OCI-LY7 (cell line): ENCODE measurements around the gene UBE4A. TPM values are rescaled to one million over a fixed set of nuclear protein-coding genes. Genes with fewer than 3 reads are reported as not detected.

Experiments
- BruUV-seq: library from RNA; stranded (reverse); fragments of 400-500 nt; replicated peaks from 2 replicates; lab custom pipeline; 2021; lab: Mats Ljungman, UMichigan
- CTCF ChIA-PET: fragments of 300-600 bp; sonication (Branson Sonifier 250); formaldehyde crosslinking; loops from one replicate; lab custom pipeline; 2022; ENCODE audit warnings: antibody characterized with exemption; ENCODE audit not compliant: unreplicated experiment; lab: Charles Lee
- POLR2A ChIA-PET: fragments of 300-600 bp; sonication (Branson Sonifier 250); formaldehyde crosslinking; loops from one replicate; lab custom pipeline; 2022; ENCODE audit warnings: antibody characterized with exemption; lab: Charles Lee
- DNase-seq: peaks from one replicate; pipeline ENCODE4 v3.0.0-alpha.2; 2015; ENCODE audit warnings: low spot score
- H2AFZ ChIP-seq: fragments of 200-600 bp; sonication (generic), shearing (Covaris generic); 2 replicates; pipeline ENCODE4 v1.6.1; 2014; ENCODE audit warnings: mild to moderate bottlenecking, antibody characterized with exemption, low read length, moderate library complexity
- H3K27ac ChIP-seq: fragments of 200-600 bp; sonication (generic); 2 replicates; pipeline ENCODE4 v1.5.1; 2014; ENCODE audit warnings: mixed run types, low read depth, mild to moderate bottlenecking, moderate library complexity, low read length, inconsistent platforms; ENCODE audit not compliant: poor library complexity, severe bottlenecking
- H3K36me3 ChIP-seq: fragments of 200-600 bp; sonication (generic); 2 replicates; pipeline ENCODE4 v1.6.1; 2014; ENCODE audit warnings: mild to moderate bottlenecking, antibody characterized with exemption, low read length, moderate library complexity, mixed read lengths; ENCODE audit not compliant: insufficient read depth
- H3K4me1 ChIP-seq: fragments of 200-600 bp; sonication (generic); 2 replicates; pipeline ENCODE4 v1.5.1; 2014; ENCODE audit warnings: mild to moderate bottlenecking, low read length; ENCODE audit not compliant: insufficient read depth, poor library complexity, severe bottlenecking
- H3K4me2 ChIP-seq: fragments of 200-600 bp; sonication (generic); 2 replicates; pipeline ENCODE4 v1.6.1; 2014; ENCODE audit warnings: mild to moderate bottlenecking, low read length
- H3K4me3 ChIP-seq: fragments of 200-600 bp; sonication (generic); 2 replicates; pipeline ENCODE4 v1.5.1; 2014; ENCODE audit warnings: mild to moderate bottlenecking, low read depth, low read length; ENCODE audit not compliant: poor library complexity, severe bottlenecking
- H3K79me2 ChIP-seq: fragments of 200-600 bp; sonication (generic); 2 replicates; pipeline ENCODE4 v1.6.1; 2016; ENCODE audit warnings: low read depth, mild to moderate bottlenecking, low read length, moderate library complexity, mixed read lengths; ENCODE audit not compliant: insufficient read depth
- H3K9me2 ChIP-seq: fragments of 200-600 bp; sonication (generic); 2 replicates; pipeline ENCODE4 v1.6.1; 2016; ENCODE audit warnings: mild to moderate bottlenecking, low read length, mixed read lengths; ENCODE audit not compliant: insufficient read depth
- H3K9me3 ChIP-seq: fragments of 200-600 bp; sonication (generic); 2 replicates; pipeline ENCODE4 v1.6.1; 2014; ENCODE audit warnings: mild to moderate bottlenecking, mixed run types, low read length, mixed read lengths
- H4K20me1 ChIP-seq: fragments of 200-600 bp; sonication (generic); 2 replicates; pipeline ENCODE4 v1.6.1; 2014; ENCODE audit warnings: mild to moderate bottlenecking, antibody characterized with exemption, low read length, moderate library complexity, mixed read lengths; ENCODE audit not compliant: insufficient read depth
- CTCF ChIP-seq: fragments of 200-600 bp; sonication (generic); conservative IDR thresholded peaks from 2 replicates; pipeline ENCODE4 v1.5.1; 2014; ENCODE audit warnings: mild to moderate bottlenecking, antibody characterized with exemption, low read length, moderate library complexity, mixed read lengths
- EZH2phosphoT487 ChIP-seq: fragments of 200-600 bp; sonication (generic); IDR thresholded peaks from 2 replicates; pipeline ENCODE4 v1.6.1; 2018; ENCODE audit warnings: low read depth, borderline replicate concordance, mild to moderate bottlenecking, mixed run types, antibody characterized with exemption, low read length, moderate library complexity, mixed read lengths
- intact Hi-C: fragments of 100-400 bp; cut with micrococcal nuclease; formaldehyde crosslinking; loops from one replicate; pipeline ENCODE4 v1.10.0; 2022; ENCODE audit not compliant: unreplicated experiment
- total RNA-seq, 2 experiments: library from RNA; depleted of rRNA in 1 of 2; stranded (reverse); fragments of >200 nt in 1 of 2; shearing (Covaris generic) in 1 of 2; gene quantifications; 2 replicates each; pipeline ENCODE4 v1.2.3, GENCODE V29; 2014 to 2022

UBE4A gene
- total RNA-seq, 2 experiments from 2014 or later, result 28.0 to 38.4 TPM

GRCh38 chr11:118411530-118411929 is 52.1 kb downstream of the UBE4A start:
- no TSS peak for BruUV-seq

GRCh38 chr11:118412921-118413320 is 53.5 kb downstream of the UBE4A start:
- Histone ChIP-seq H3K79me2 (peaks cover 15% of the 10 kb centered on the region; the same call in 1 of the 2 replicates), H3K36me3 (peaks cover 45% of the 10 kb centered on the region), H4K20me1 (peaks cover 5% of the 10 kb centered on the region; the same call in 1 of the 2 replicates), H3K9me2 (no peaks in the 10 kb centered on the region), H3K9me3 (no peaks in the 10 kb centered on the region), H3K27ac (no peak overlapping the region), H2AFZ (no peak overlapping the region), H3K4me3 (no peak overlapping the region), H3K4me1 (no peaks in the 10 kb centered on the region), H3K4me2 (no peak overlapping the region)
- intact Hi-C loops, result no loop called here
- CTCF ChIA-PET, result no interaction called here
- POLR2A ChIA-PET, result interaction anchor here (1.1 to 1.6 kb wide), 4 partner anchors 14 to 47 kb away, joined by 3 to 5 read pairs (median 3); no protein-coding TSS in a partner anchor
- BruUV-seq, result no TSS peak
- TF ChIP-seq EZH2phosphoT487, result no peak
- TF ChIP-seq CTCF, result no peak
- no peak for DNase-seq

More at GRCh38 chr11:118411530-118411929, 52.1 kb downstream of the UBE4A start:
- peaks cover 5% of the 10 kb centered on the region; the same call in 1 of the 2 replicates for H4K20me1 ChIP-seq
- no peaks in the 10 kb centered on the region for H3K9me2 ChIP-seq
- ChIA-PET CTCF (no interaction called here), POLR2A (interaction anchor here (0.7 to 1.2 kb wide), 4 partner anchors 9 to 50 kb away, joined by 3 to 4 read pairs (median 4); no protein-coding TSS in a partner anchor)
- H3K36me3 ChIP-seq, result peaks cover 58% of the 10 kb centered on the region
- no peak overlapping the region for H3K4me2 ChIP-seq
- DNase-seq, result no peak
- H3K9me3 ChIP-seq, result no peaks in the 10 kb centered on the region
- H2AFZ ChIP-seq, result no peak overlapping the region
- TF ChIP-seq EZH2phosphoT487 (no peak), CTCF (no peak)
- intact Hi-C loops, result no loop called here
- H3K4me1 ChIP-seq, result no peaks in the 10 kb centered on the region
- H3K79me2 ChIP-seq, result peaks cover 26% of the 10 kb centered on the region
- no peak overlapping the region for H3K27ac ChIP-seq
- H3K4me3 ChIP-seq, result no peak overlapping the region

- Histone ChIP-seq H3K9me2 (no peaks in the 10 kb centered on the region), H3K4me2 (no peak overlapping the region), H2AFZ (no peak overlapping the region), H3K4me1 (no peaks in the 10 kb centered on the region), H3K36me3 (peaks cover 24% of the 10 kb centered on the region), H3K27ac (no peak overlapping the region), H3K9me3 (no peaks in the 10 kb centered on the region), H4K20me1 (peaks cover under 1% of the 10 kb centered on the region; the same call in 1 of the 2 replicates), H3K79me2 (no peaks in the 10 kb centered on the region), H3K4me3 (no peak overlapping the region)
- BruUV-seq, result no TSS peak
- ChIA-PET CTCF (no interaction called here), POLR2A (interaction anchor here (1.0 kb wide), 1 partner anchor 13 kb away, joined by 5 read pairs; no protein-coding TSS in a partner anchor)
- no peak for DNase-seq
- intact Hi-C loops, result no loop called here
- TF ChIP-seq CTCF (no peak), EZH2phosphoT487 (no peak)
Measured at GRCh38 chr11:118415062-118415738, 55.8 kb downstream of the UBE4A start.
